ENCODE measurements around the gene FNDC10. TPM values are rescaled to one million over a fixed set of nuclear protein-coding genes. Genes with fewer than 3 reads are reported as not detected.
"Not testable (repeated sequence)": the region's sequence is repeated elsewhere in the genome, so short reads cannot be mapped to it uniquely, and the experiment has no call there.

Gene FNDC10
- total RNA-seq, 1 experiment from 2014 or later, result 25.6 TPM

DNA sequence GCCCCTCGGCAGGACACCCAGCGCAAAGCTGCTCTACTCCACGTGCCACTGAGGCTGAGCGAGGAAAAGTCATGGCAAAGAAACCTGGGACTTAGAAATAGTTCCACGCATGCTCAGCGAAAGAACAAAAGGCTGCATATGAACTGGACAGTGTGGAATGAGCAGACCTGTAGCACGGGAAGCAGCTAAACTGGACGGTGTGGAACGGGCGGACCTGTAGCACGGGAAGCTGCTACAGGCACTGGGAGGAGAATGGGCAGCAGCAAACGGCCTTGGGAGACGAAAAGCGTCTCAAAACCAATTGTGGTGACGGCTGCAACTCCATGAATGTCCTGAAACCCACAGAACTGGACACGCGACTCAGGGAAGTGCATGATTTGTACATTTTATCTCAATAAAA lies 40.9 kb downstream of the FNDC10 start:
- Histone ChIP-seq H3K36me3 (replicated peaks; ENCODE audit: control insufficient read depth, insufficient read depth, low read length) (peaks cover 15% of the 10 kb centered on the region), H3K27me3 (ENCODE audit: control insufficient read depth, insufficient read depth, low read length) (no peaks in the 10 kb centered on the region), H3K4me3 (ENCODE audit: insufficient read depth, low read depth, low read length) (no peak overlapping the region)
- no peak for DNase-seq

DNA sequence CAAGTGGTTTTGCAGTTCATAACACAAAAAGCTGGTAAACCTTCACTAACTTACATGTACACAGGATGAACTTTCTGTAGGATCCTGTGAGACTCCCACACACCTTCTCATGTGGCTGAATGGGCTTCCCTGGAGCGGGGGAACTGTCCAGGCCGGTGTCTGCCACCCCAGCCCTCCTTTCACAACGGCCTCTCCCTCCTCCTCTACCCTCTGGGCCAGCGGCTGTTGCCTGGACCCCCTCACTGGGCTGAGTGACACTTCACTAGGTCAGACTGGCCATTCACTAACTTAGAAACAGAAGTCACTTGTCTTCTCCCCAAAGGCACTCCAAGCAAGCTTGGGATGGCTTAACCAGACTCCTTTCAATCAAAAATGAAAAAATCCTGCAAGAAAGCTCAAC lies 41.3 kb downstream of the FNDC10 start:
- Histone ChIP-seq H3K36me3 (replicated peaks; ENCODE audit: control insufficient read depth, insufficient read depth, low read length) (peaks cover 11% of the 10 kb centered on the region), H3K27me3 (ENCODE audit: control insufficient read depth, insufficient read depth, low read length) (no peaks in the 10 kb centered on the region), H3K4me3 (ENCODE audit: insufficient read depth, low read depth, low read length) (no peak overlapping the region)
- DNase-seq, result peak; percentile 54

DNA sequence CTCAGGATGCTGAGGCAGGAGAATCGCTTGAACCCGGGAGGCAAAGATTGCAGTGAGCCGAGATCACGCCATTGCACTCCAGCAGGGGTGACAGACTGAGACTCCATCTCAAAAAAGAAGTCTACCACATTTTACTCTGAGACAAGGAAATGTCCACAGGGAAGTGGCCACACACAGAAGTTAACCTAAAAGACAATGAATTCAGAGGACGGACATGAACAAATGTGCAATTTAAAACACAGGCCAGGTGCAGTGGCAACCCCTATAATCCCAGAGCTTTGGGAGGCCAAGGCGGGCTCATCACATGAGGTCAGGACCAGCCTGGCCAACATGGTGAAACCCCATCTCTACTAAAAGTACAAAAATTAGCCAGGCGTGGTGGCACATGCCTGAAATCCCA lies 42.2 kb downstream of the FNDC10 start:
- H3K4me3 ChIP-seq (ENCODE audit: insufficient read depth, low read depth, low read length); DNase-seq; H3K27me3 ChIP-seq (ENCODE audit: control insufficient read depth, insufficient read depth, low read length): not testable (repeated sequence)

GRCh38 chr1:1556961-1557360 lies 43.0 kb downstream of the FNDC10 start:
- H3K4me3 ChIP-seq (ENCODE audit: insufficient read depth, low read depth, low read length); H3K36me3 ChIP-seq (replicated peaks; ENCODE audit: control insufficient read depth, insufficient read depth, low read length); DNase-seq; H3K27me3 ChIP-seq (ENCODE audit: control insufficient read depth, insufficient read depth, low read length): not testable (repeated sequence)

More for the DNA sequence above, 42.2 kb downstream of the FNDC10 start:
- not testable (repeated sequence) for H3K36me3 ChIP-seq (replicated peaks; ENCODE audit: control insufficient read depth, insufficient read depth, low read length)

DNA sequence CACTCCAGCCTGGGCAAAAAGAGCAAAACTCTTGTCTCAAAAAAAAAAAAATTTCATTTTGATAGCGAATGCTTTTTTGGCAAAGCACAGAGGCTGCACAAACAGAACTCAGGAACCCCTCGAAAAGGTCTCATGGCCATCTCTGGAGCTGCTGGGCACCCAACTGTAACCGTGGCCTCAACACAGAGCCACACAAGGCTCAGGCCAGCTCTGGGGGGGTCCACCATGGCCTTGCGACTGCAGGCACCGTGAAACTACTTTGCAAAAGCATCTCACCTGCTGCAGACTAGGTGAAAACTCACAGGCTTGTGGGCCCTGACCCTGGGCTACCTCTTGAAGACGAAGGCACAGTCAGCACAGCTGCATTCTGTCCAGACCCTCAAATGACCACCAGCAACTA lies 43.4 kb downstream of the FNDC10 start:
- Histone ChIP-seq H3K27me3 (ENCODE audit: control insufficient read depth, insufficient read depth, low read length) (no peaks in the 10 kb centered on the region), H3K36me3 (replicated peaks; ENCODE audit: control insufficient read depth, insufficient read depth, low read length) (no peaks in the 10 kb centered on the region; the same call in none of the 2 replicates), H3K4me3 (ENCODE audit: insufficient read depth, low read depth, low read length) (no peak overlapping the region)
- DNase-seq, result no peak

GRCh38 chr1:1554926-1555915 lies 44.7 kb downstream of the FNDC10 start:
- Histone ChIP-seq H3K4me3 (ENCODE audit: insufficient read depth, low read depth, low read length) (no peak overlapping the region), H3K36me3 (replicated peaks; ENCODE audit: control insufficient read depth, insufficient read depth, low read length) (no peaks in the 10 kb centered on the region; the same call in none of the 2 replicates), H3K27me3 (ENCODE audit: control insufficient read depth, insufficient read depth, low read length) (no peaks in the 10 kb centered on the region)
- DNase-seq, result no peak

GRCh38 chr1:1554550-1554925 lies 45.4 kb downstream of the FNDC10 start:
- no peak for DNase-seq
- Histone ChIP-seq H3K4me3 (ENCODE audit: insufficient read depth, low read depth, low read length) (no peak overlapping the region), H3K27me3 (ENCODE audit: control insufficient read depth, insufficient read depth, low read length) (no peaks in the 10 kb centered on the region), H3K36me3 (replicated peaks; ENCODE audit: control insufficient read depth, insufficient read depth, low read length) (no peaks in the 10 kb centered on the region; the same call in none of the 2 replicates)

DNA sequence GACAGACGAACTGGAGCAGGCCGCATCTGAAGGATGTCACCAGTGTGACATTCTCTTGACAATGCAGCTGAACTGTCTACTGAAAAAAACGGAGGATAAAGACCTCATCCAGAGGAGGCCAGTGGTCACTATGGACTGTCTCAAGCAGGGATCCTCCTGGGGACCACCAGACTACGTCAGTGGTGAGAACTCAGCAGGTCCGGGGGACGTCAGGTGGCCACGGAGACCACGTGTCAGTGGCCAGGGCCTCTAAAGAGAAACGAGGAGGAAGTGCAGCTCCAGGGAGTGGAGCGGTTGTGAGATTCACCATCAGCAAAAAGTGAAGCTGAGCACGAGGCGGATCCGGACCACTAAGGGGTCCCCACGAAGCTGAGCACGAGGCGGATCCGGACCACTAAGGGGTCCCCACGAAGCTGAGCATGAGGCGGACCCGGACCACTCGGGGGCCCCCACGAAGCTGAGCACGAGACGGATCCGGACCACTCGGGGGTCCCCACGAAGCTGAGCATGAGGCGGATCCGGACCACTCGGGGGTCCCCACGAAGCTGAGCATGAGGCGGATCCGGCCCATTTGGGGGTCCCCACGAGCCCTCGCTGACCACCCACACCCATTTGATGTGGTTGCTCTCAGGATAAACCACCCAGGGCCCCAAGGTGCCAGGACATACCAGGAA lies 46.0 kb downstream of the FNDC10 start:
- no peak overlapping the region for H3K4me3 ChIP-seq (ENCODE audit: insufficient read depth, low read depth, low read length)
- no peak for DNase-seq
- no peaks in the 10 kb centered on the region for H3K27me3 ChIP-seq (ENCODE audit: control insufficient read depth, insufficient read depth, low read length)
- no peaks in the 10 kb centered on the region; the same call in none of the 2 replicates for H3K36me3 ChIP-seq (replicated peaks; ENCODE audit: control insufficient read depth, insufficient read depth, low read length)

DNA sequence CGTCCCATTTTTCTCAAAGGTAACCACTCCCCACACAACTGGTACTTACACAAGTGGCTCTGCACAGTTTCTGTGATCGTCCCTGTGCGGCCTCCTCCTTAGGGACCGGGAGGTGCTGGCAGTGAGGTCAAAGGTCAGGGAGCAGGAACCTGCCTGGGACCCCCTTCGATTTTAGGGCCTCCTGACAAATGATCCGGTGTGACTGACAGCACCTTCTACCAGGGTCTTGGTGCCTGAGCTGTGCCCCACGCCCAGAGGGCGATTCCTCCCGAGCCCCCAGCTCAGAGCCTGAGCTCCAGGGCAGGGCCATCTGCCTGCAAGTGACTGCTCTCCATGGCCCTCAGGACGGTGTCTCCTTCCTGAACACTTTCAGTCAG lies 47.7 kb downstream of the FNDC10 start:
- DNase-seq, result no peak
- Histone ChIP-seq H3K36me3 (replicated peaks; ENCODE audit: control insufficient read depth, insufficient read depth, low read length) (no peaks in the 10 kb centered on the region; the same call in 1 of the 2 replicates), H3K27me3 (ENCODE audit: control insufficient read depth, insufficient read depth, low read length) (no peaks in the 10 kb centered on the region), H3K4me3 (ENCODE audit: insufficient read depth, low read depth, low read length) (no peak overlapping the region)

DNA sequence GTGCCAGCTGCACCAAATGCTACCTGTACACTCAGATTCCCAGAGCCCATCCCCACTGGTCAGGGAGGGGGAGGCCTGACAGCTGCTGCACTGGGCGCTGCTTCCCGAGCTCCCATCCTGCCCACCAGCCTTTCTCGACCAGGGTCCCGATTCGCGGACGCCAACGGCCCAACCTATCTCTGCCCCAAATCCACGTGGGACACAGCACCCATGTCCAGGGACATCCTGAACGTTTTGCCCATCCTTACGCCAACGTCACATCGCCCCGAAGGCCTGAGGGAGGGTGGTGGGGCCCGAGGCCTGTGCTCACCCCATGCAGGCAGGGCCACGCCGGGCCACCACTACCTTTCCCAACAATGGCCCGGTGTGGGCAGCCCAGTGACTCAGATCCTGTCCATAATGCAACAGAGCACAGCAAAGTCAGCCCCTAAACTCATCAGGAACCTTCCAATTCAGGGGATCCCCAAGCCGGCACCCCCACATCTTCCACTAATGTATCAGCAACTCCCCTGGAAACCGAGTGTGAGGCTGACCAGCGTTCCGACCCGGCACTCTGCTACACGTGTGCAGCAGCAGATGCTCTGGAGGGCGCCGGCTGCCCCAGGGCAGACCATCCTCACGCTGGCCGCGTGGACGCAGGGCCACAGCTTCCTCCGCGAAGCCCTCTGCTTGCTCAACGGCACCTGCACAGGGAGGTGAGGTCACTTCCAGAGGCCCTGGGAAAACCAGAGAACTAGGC lies 48.2 kb downstream of the FNDC10 start:
- Histone ChIP-seq H3K27me3 (ENCODE audit: control insufficient read depth, insufficient read depth, low read length) (no peaks in the 10 kb centered on the region), H3K4me3 (ENCODE audit: insufficient read depth, low read depth, low read length) (no peak overlapping the region), H3K36me3 (replicated peaks; ENCODE audit: control insufficient read depth, insufficient read depth, low read length) (no peaks in the 10 kb centered on the region; the same call in 1 of the 2 replicates)
- DNase-seq, result no peak

- Histone ChIP-seq H3K4me3 (ENCODE audit: insufficient read depth, low read depth, low read length) (no peak overlapping the region), H3K36me3 (replicated peaks; ENCODE audit: control insufficient read depth, insufficient read depth, low read length) (no peaks in the 10 kb centered on the region; the same call in none of the 2 replicates)
- peak; percentile 83 for DNase-seq
Measured at GRCh38 chr1:1550591-1551432, 49.1 kb downstream of the FNDC10 start.

DNA sequence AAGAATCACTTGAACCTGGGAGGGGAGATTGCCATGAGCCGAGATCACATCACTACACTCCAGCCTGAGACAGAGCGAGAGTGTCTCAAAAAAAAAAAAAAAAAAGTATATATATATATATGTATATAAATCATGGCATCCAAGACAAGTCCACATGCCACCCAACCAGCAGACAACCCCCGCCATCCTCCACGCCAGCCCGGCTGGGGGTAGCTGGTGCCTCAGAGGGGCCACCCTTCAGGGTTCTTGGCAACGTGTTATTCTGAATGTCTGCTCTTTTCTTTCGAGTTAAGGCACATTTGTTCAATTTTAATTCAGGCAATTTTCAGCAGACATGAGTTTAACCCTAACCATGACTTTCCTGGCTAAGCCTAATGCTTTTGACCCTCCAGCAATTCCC lies 49.8 kb downstream of the FNDC10 start:
- DNase-seq, result no peak
- no peaks in the 10 kb centered on the region; the same call in none of the 2 replicates for H3K36me3 ChIP-seq (replicated peaks; ENCODE audit: control insufficient read depth, insufficient read depth, low read length)
- no peak overlapping the region for H3K4me3 ChIP-seq (ENCODE audit: insufficient read depth, low read depth, low read length)
- H3K27me3 ChIP-seq (ENCODE audit: control insufficient read depth, insufficient read depth, low read length), result no peaks in the 10 kb centered on the region

More at GRCh38 chr1:1550591-1551432, 49.1 kb downstream of the FNDC10 start:
- H3K27me3 ChIP-seq (ENCODE audit: control insufficient read depth, insufficient read depth, low read length), result no peaks in the 10 kb centered on the region

- H3K36me3 ChIP-seq (replicated peaks; ENCODE audit: control insufficient read depth, insufficient read depth, low read length), result no peaks in the 10 kb centered on the region; the same call in 1 of the 2 replicates
- no peak overlapping the region for H3K4me3 ChIP-seq (ENCODE audit: insufficient read depth, low read depth, low read length)
- DNase-seq, result no peak
- no peaks in the 10 kb centered on the region for H3K27me3 ChIP-seq (ENCODE audit: control insufficient read depth, insufficient read depth, low read length)
Measured at GRCh38 chr1:1548591-1548990, 51.3 kb downstream of the FNDC10 start.
